Measurements from ENCODE around the gene DNAAF1. TPM values are rescaled to one million over a fixed set of nuclear protein-coding genes. Genes with fewer than 3 reads are reported as not detected.
"Not testable (repeated sequence)": the region's sequence is repeated elsewhere in the genome, so short reads cannot be mapped to it uniquely, and the experiment has no call there.

DNAAF1 gene
- polyA plus RNA-seq, 5 donors: 3.6 to 21.5 (median 15.5) TPM

- DNase-seq: no peak
These were observed 37.8 kb downstream of the DNAAF1 start for GRCh38 chr16:84182680-84183571.

GRCh38 chr16:84183572-84183875, 38.4 kb downstream of the DNAAF1 start:
- no peak for DNase-seq

- DNase-seq: no peak
These were observed 38.9 kb downstream of the DNAAF1 start for GRCh38 chr16:84183911-84184591.

GRCh38 chr16:84184775-84185174, 39.7 kb downstream of the DNAAF1 start:
- no peak for DNase-seq

GRCh38 chr16:84186685-84187437, 41.8 kb downstream of the DNAAF1 start, which contains the start of gene TAF1C:
Gene TAF1C, minus strand, starts transcription at chr16:84187057. Its CDS starts 2,069 bp downstream, at chr16:84184988.
- DNase-seq: peak; percentile 92 to 94

GRCh38 chr16:84190731-84191388, 45.8 kb downstream of the DNAAF1 start, which contains the start of gene ADAD2:
Gene ADAD2, plus strand, starts transcription at chr16:84191157. Its CDS starts 74 bp downstream, at chr16:84191231.
- no peak for DNase-seq

GRCh38 chr16:84191466-84191865, 46.4 kb downstream of the DNAAF1 start:
- no peak for DNase-seq

GRCh38 chr16:84193480-84193879, 48.4 kb downstream of the DNAAF1 start:
- no peak for DNase-seq

- no peak for DNase-seq
These were observed 48.9 kb downstream of the DNAAF1 start for GRCh38 chr16:84194018-84194417.

GRCh38 chr16:84194470-84195200, 49.5 kb downstream of the DNAAF1 start:
- no peak for DNase-seq

GRCh38 chr16:84195201-84196093, 50.3 kb downstream of the DNAAF1 start:
- no peak for DNase-seq

GRCh38 chr16:84196101-84196500, 51.0 kb downstream of the DNAAF1 start:
- DNase-seq: no peak

GRCh38 chr16:84196727-84197394, 51.8 kb downstream of the DNAAF1 start:
- no peak for DNase-seq

GRCh38 chr16:84197466-84198128, 52.5 kb downstream of the DNAAF1 start:
- no peak for DNase-seq

- DNase-seq: no peak
These were observed 53.3 kb downstream of the DNAAF1 start for GRCh38 chr16:84198401-84198800.

GRCh38 chr16:84199097-84199496, 54.0 kb downstream of the DNAAF1 start:
- DNase-seq: no peak

- no peak for DNase-seq
These were observed 54.8 kb downstream of the DNAAF1 start for GRCh38 chr16:84199861-84200260.

GRCh38 chr16:84204551-84204950, 59.4 kb downstream of the DNAAF1 start:
- not testable (repeated sequence) for DNase-seq

GRCh38 chr16:84205123-84205522, 60.0 kb downstream of the DNAAF1 start:
- DNase-seq: not testable (repeated sequence)

All from right lung (tissue), 5 donors.